H1 (cell line): Measurements from ENCODE around the gene TDRD1. TPM values are rescaled to one million over a fixed set of nuclear protein-coding genes. Genes with fewer than 3 reads are reported as not detected.

Experiments
- ATF3 ChIP-seq: IDR thresholded peaks from 2 replicates; pipeline ENCODE4 v1.6.1; 2011; ENCODE audit warnings: low read depth, mild to moderate bottlenecking, low read length; ENCODE audit not compliant: insufficient read depth
- CBX8 ChIP-seq: fragments of 300-800, 300-1000 bp; sonication (generic); IDR thresholded peaks from 2 replicates; pipeline ENCODE4 v1.7.1; 2016; ENCODE audit warnings: low read depth, low read length, borderline replicate concordance
- CHD2 ChIP-seq: IDR thresholded peaks from 2 replicates; pipeline ENCODE4 v1.6.1; 2012; ENCODE audit warnings: low read length, improper control_type of control experiment
- CTCF ChIP-seq, 3 experiments: IDR thresholded peaks; 1 replicate in 2 of 3; 2 replicates in 1 of 3; pipeline versions ENCODE4 v1.5.1 to v1.6.1; 2011; ENCODE audit warnings: low read length in 3 of 3, mild to moderate bottlenecking in 3 of 3, inconsistent platforms in 2 of 3, low read depth in 1 of 3, moderate library complexity in 1 of 3; ENCODE audit not compliant: insufficient read depth in 1 of 3; ENCODE audit errors: control extremely low read depth in 1 of 3
- KDM5A ChIP-seq: fragments of 200-600 bp; IDR thresholded peaks from 2 replicates; pipeline ENCODE4 v1.7.1; 2012; ENCODE audit warnings: mild to moderate bottlenecking, low read length, inconsistent platforms, mixed read lengths
- RBBP5 ChIP-seq: IDR thresholded peaks from 2 replicates; pipeline ENCODE4 v1.7.1; 2012; ENCODE audit warnings: low read depth, mild to moderate bottlenecking, inconsistent platforms, low read length, moderate library complexity, borderline replicate concordance
- RFX5 ChIP-seq: IDR thresholded peaks from 2 replicates; pipeline ENCODE4 v1.6.1; 2011; ENCODE audit warnings: low read depth, low read length, improper control_type of control experiment, borderline replicate concordance
- SIN3A ChIP-seq, 2 experiments: IDR thresholded peaks in 1 of 2; conservative IDR thresholded peaks in 1 of 2; 2 replicates each; pipeline ENCODE4 v1.6.1; 2011 to 2012; ENCODE audit warnings: low read length in 2 of 2, improper control_type of control experiment in 1 of 2, low read depth in 1 of 2, mild to moderate bottlenecking in 1 of 2
- polyA plus RNA-seq, 7 experiments: library from polyadenylated mRNA; depleted of rRNA in 3 of 7; stranded (reverse) in 5 of 7; unstranded in 2 of 7; fragments of >200 nt in 5 of 7; fragments of 200-250 nt in 2 of 7; gene quantifications; 1 replicate in 5 of 7; 2 replicates in 1 of 7; 4 replicates in 1 of 7; pipeline versions ENCODE4 v1.2.1 to v1.2.3, GENCODE V29; 2011 to 2013; ENCODE audit warnings: missing spikeins in 2 of 7, mixed read lengths in 2 of 7
- total RNA-seq: library from RNA; stranded (reverse); fragmentation: NEBNext Ultra II Directional; extraction: Animal tissue kit (Norgen Biotek cat#: 25700); gene quantifications from 2 replicates; pipeline ENCODE4 v1.2.1, GENCODE V29; 2021

TDRD1 gene
- total and polyA plus RNA-seq, 2 of the 8 experiments (the other 6 are each of a cell fraction or from before 2014, with no cell fraction given) = 0.02 to 0.71 TPM

GRCh38 chr10:114172776-114173602 is 6.2 kb upstream of the TDRD1 start (continued):
- TF ChIP-seq CTCF (IDR thresholded peaks at IDR 0.05; ENCODE audit: control extremely low read depth in 1 of 3, insufficient read depth in 1 of 3, low read depth in 1 of 3, low read length in 3 of 3) (no peak), SIN3A (conservative IDR thresholded peaks at IDR 0.05 in 1 of 2, IDR thresholded peaks at IDR 0.05 in 1 of 2; ENCODE audit: low read depth in 1 of 2, low read length in 2 of 2) (no peak), KDM5A (no peak), CBX8 (no peak), RFX5 (no peak), ATF3 (no peak), RBBP5 (no peak), CHD2 (no peak)
